Keratinocyte (primary cell): ENCODE results near the gene WTAP.

Experiments
- EZH2 ChIP-seq: IDR thresholded peaks from one replicate; pipeline ENCODE4 v1.6.1; 2012; ENCODE audit warnings: inconsistent platforms, mild to moderate bottlenecking, low read length, moderate library complexity
- TF ChIP-seq, protein P1 (sequence below), 3 experiments: IDR thresholded peaks in 1 of 3; conservative IDR thresholded peaks in 1 of 3; optimal IDR thresholded peaks in 1 of 3; 2 replicates in 2 of 3; 3 replicates in 1 of 3; pipeline versions ENCODE3 to v1.5.1; 2011; ENCODE audit warnings: low read length in 3 of 3, mild to moderate bottlenecking in 3 of 3, moderate library complexity in 2 of 3, control low read depth in 1 of 3, inconsistent platforms in 1 of 3; ENCODE audit not compliant: insufficient read depth in 2 of 3; ENCODE audit errors: extremely low read depth in 1 of 3

DNA sequence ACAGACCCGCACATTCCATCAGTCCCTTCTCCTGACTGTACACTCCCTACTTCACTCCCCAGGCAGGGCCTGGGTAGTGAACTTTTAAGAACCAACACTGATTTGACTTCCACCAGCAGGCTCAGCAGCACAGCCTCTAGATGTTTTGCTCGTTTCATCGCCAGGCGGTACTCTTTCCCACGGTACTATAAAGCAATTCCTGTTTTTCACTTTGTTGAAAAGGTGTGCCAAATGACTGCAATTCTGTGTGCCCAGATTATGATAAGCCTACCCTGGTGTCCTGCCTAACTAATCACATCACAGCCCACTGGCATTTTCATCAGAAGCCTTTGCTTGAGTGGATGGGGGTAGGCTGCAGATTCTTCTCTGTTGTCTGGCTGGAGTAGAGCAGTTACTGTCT, 12.9 kb upstream of the WTAP start:
- TF ChIP-seq EZH2: no peak
- TF ChIP-seq, protein P1, sequence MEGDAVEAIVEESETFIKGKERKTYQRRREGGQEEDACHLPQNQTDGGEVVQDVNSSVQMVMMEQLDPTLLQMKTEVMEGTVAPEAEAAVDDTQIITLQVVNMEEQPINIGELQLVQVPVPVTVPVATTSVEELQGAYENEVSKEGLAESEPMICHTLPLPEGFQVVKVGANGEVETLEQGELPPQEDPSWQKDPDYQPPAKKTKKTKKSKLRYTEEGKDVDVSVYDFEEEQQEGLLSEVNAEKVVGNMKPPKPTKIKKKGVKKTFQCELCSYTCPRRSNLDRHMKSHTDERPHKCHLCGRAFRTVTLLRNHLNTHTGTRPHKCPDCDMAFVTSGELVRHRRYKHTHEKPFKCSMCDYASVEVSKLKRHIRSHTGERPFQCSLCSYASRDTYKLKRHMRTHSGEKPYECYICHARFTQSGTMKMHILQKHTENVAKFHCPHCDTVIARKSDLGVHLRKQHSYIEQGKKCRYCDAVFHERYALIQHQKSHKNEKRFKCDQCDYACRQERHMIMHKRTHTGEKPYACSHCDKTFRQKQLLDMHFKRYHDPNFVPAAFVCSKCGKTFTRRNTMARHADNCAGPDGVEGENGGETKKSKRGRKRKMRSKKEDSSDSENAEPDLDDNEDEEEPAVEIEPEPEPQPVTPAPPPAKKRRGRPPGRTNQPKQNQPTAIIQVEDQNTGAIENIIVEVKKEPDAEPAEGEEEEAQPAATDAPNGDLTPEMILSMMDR (optimal IDR thresholded peaks at IDR 0.05 in 1 of 3, IDR thresholded peaks at IDR 0.05 in 1 of 3, conservative IDR thresholded peaks at IDR 0.05 in 1 of 3; ENCODE audit: extremely low read depth in 1 of 3, insufficient read depth in 2 of 3, low read length in 3 of 3): no peak
